Keratinocyte (primary cell): ENCODE data around the gene CLEC3B. TPM values are rescaled to one million over a fixed set of nuclear protein-coding genes. Genes with fewer than 3 reads are reported as not detected.

Experiments
- DNase-seq: peaks from one replicate; pipeline ENCODE4 v3.0.0-alpha.2; 2011; ENCODE audit warnings: low read depth, missing footprints, low spot score
- FAIRE-seq: peaks from 2 replicates; lab custom pipeline; 2011; peaks lifted over from hg19 to GRCh38; lab: Jason Lieb, UNC
- H2AFZ ChIP-seq: 2 replicates; pipeline ENCODE4 v1.6.0; 2012; ENCODE audit warnings: low read length, control low read depth, inconsistent platforms; ENCODE audit not compliant: control insufficient read depth
- H3K27ac ChIP-seq: 2 replicates; pipeline ENCODE4 v1.5.1; 2011; ENCODE audit warnings: low read length; ENCODE audit not compliant: control insufficient read depth, insufficient read depth
- H3K27me3 ChIP-seq: 3 replicates; pipeline ENCODE4 v1.6.0; 2011; ENCODE audit warnings: low read length; ENCODE audit not compliant: control insufficient read depth, insufficient read depth; ENCODE audit errors: extremely low read depth
- H3K36me3 ChIP-seq, 2 experiments: 2 replicates in 1 of 2; 3 replicates in 1 of 2; pipeline ENCODE4 v1.5.1; 2011; ENCODE audit warnings: low read length in 2 of 2, mild to moderate bottlenecking in 1 of 2; ENCODE audit not compliant: control insufficient read depth in 2 of 2, insufficient read depth in 2 of 2; ENCODE audit errors: extremely low read depth in 1 of 2
- H3K4me1 ChIP-seq: 3 replicates; pipeline ENCODE4 v1.5.1; 2011; ENCODE audit warnings: low read length; ENCODE audit not compliant: control insufficient read depth, insufficient read depth; ENCODE audit errors: extremely low read depth
- H3K4me2 ChIP-seq: 3 replicates; pipeline ENCODE4 v1.6.0; 2011; ENCODE audit warnings: low read depth, low read length; ENCODE audit not compliant: control insufficient read depth, insufficient read depth; ENCODE audit errors: extremely low read depth
- H3K4me3 ChIP-seq, 3 experiments: fragments of 200-600 bp in 1 of 3; sonication (generic) in 1 of 3; 2 replicates in 2 of 3; 3 replicates in 1 of 3; pipeline ENCODE4 v1.5.1; 2011 to 2016; ENCODE audit warnings: low read length in 3 of 3, mild to moderate bottlenecking in 3 of 3, control low read depth in 2 of 3, inconsistent platforms in 1 of 3, low read depth in 1 of 3, mixed read lengths in 1 of 3, mixed run types in 1 of 3, moderate library complexity in 1 of 3; ENCODE audit not compliant: control insufficient read depth in 2 of 3, insufficient read depth in 2 of 3; ENCODE audit errors: extremely low read depth in 1 of 3
- H3K79me2 ChIP-seq: 2 replicates; pipeline ENCODE4 v1.6.0; 2012; ENCODE audit warnings: low read length; ENCODE audit not compliant: control insufficient read depth, insufficient read depth
- H3K9ac ChIP-seq: 3 replicates; pipeline ENCODE4 v1.6.0; 2011; ENCODE audit warnings: low read length; ENCODE audit not compliant: control insufficient read depth, insufficient read depth; ENCODE audit errors: extremely low read depth
- H3K9me1 ChIP-seq: 3 replicates; pipeline ENCODE4 v1.6.0; 2011; ENCODE audit warnings: low read length; ENCODE audit not compliant: control insufficient read depth, insufficient read depth; ENCODE audit errors: extremely low read depth
- H3K9me3 ChIP-seq: 2 replicates; pipeline ENCODE4 v1.5.1; 2012; ENCODE audit warnings: low read depth, low read length; ENCODE audit not compliant: control insufficient read depth
- H4K20me1 ChIP-seq: 3 replicates; pipeline ENCODE4 v1.6.0; 2011; ENCODE audit warnings: low read length; ENCODE audit not compliant: control insufficient read depth, insufficient read depth; ENCODE audit errors: extremely low read depth
- EZH2 ChIP-seq: IDR thresholded peaks from one replicate; pipeline ENCODE4 v1.6.1; 2012; ENCODE audit warnings: inconsistent platforms, mild to moderate bottlenecking, low read length, moderate library complexity
- dilution Hi-C: fragments of 300-500 bp; cut with MboI; formaldehyde crosslinking; loops from one replicate; pipeline ENCODE4 v1.7.0; 2020; ENCODE audit warnings: low sequenced_read_pairs; ENCODE audit not compliant: extremely low pct_ligation_motif_present
- polyA plus RNA-seq, 5 experiments: library from polyadenylated mRNA; depleted of rRNA in 3 of 5; stranded (reverse) in 3 of 5; stranded (forward) in 1 of 5; unstranded in 1 of 5; fragments of >200 nt; gene quantifications; 1 replicate in 1 of 5; 2 replicates in 3 of 5; 3 replicates in 1 of 5; pipeline versions ENCODE4 v1.2.1 to v1.2.3, GENCODE V29; 2011 to 2012; ENCODE audit warnings: missing spikeins in 2 of 5, low read depth in 1 of 5, low replicate concordance in 1 of 5
- TF ChIP-seq, protein P1 (sequence below), 3 experiments: IDR thresholded peaks in 1 of 3; conservative IDR thresholded peaks in 1 of 3; optimal IDR thresholded peaks in 1 of 3; 2 replicates in 2 of 3; 3 replicates in 1 of 3; pipeline versions ENCODE3 to v1.5.1; 2011; ENCODE audit warnings: low read length in 3 of 3, mild to moderate bottlenecking in 3 of 3, moderate library complexity in 2 of 3, control low read depth in 1 of 3, inconsistent platforms in 1 of 3; ENCODE audit not compliant: insufficient read depth in 2 of 3; ENCODE audit errors: extremely low read depth in 1 of 3

CLEC3B gene
- polyA plus RNA-seq, 1 donor (not counting 4 experiments of a cell fraction or from before 2014, with no cell fraction given): not detected

- Histone ChIP-seq H3K4me2 (no peak overlapping the region), H3K9me1 (peaks cover 6% of the 10 kb centered on the region), H2AFZ (no peak overlapping the region), H3K4me3 (no peak overlapping the region), H3K36me3 (peaks cover 12 to 33% of the 10 kb centered on the region in 2 experiments), H3K4me1 (peaks cover 36% of the 10 kb centered on the region), H3K9me3 (no peaks in the 10 kb centered on the region), H4K20me1 (peaks cover 4% of the 10 kb centered on the region), H3K27me3 (no peaks in the 10 kb centered on the region), H3K27ac (no peak overlapping the region), H3K9ac (no peak overlapping the region), H3K79me2 (peaks cover 58% of the 10 kb centered on the region)
- dilution Hi-C loops: no loop called here
- no peak for TF ChIP-seq EZH2
- TF ChIP-seq, protein P1, sequence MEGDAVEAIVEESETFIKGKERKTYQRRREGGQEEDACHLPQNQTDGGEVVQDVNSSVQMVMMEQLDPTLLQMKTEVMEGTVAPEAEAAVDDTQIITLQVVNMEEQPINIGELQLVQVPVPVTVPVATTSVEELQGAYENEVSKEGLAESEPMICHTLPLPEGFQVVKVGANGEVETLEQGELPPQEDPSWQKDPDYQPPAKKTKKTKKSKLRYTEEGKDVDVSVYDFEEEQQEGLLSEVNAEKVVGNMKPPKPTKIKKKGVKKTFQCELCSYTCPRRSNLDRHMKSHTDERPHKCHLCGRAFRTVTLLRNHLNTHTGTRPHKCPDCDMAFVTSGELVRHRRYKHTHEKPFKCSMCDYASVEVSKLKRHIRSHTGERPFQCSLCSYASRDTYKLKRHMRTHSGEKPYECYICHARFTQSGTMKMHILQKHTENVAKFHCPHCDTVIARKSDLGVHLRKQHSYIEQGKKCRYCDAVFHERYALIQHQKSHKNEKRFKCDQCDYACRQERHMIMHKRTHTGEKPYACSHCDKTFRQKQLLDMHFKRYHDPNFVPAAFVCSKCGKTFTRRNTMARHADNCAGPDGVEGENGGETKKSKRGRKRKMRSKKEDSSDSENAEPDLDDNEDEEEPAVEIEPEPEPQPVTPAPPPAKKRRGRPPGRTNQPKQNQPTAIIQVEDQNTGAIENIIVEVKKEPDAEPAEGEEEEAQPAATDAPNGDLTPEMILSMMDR (optimal IDR thresholded peaks at IDR 0.05 in 1 of 3, IDR thresholded peaks at IDR 0.05 in 1 of 3, conservative IDR thresholded peaks at IDR 0.05 in 1 of 3; ENCODE audit: extremely low read depth in 1 of 3, insufficient read depth in 2 of 3, low read length in 3 of 3): no peak
- DNase-seq (no peak), FAIRE-seq (no peak)
Measured at GRCh38 chr3:44989141-44989540, 37.0 kb upstream of the CLEC3B start.

GRCh38 chr3:44989636-44990373, 36.3 kb upstream of the CLEC3B start:
- dilution Hi-C loops: no loop called here
- no peak for DNase-seq
- no peak for FAIRE-seq
- Histone ChIP-seq H3K36me3 (peaks cover 12 to 28% of the 10 kb centered on the region in 2 experiments), H3K4me2 (no peak overlapping the region), H3K4me1 (peaks cover 36% of the 10 kb centered on the region), H3K9ac (no peak overlapping the region), H4K20me1 (no peaks in the 10 kb centered on the region), H3K79me2 (peaks cover 51% of the 10 kb centered on the region), H3K27me3 (no peaks in the 10 kb centered on the region), H3K9me3 (no peaks in the 10 kb centered on the region), H3K4me3 (no peak overlapping the region), H2AFZ (no peak overlapping the region), H3K9me1 (peaks cover 3% of the 10 kb centered on the region), H3K27ac (no peak overlapping the region)
- TF ChIP-seq, protein P1 (optimal IDR thresholded peaks at IDR 0.05 in 1 of 3, IDR thresholded peaks at IDR 0.05 in 1 of 3, conservative IDR thresholded peaks at IDR 0.05 in 1 of 3; ENCODE audit: extremely low read depth in 1 of 3, insufficient read depth in 2 of 3, low read length in 3 of 3): no peak
- TF ChIP-seq EZH2: no peak
